KMS-11 (cell line): ENCODE results near the gene PCDH15.

Experiments used
- H2AFZ ChIP-seq: fragments of 200-600 bp; sonication (generic); 2 replicates; pipeline ENCODE4 v1.6.1; 2016; ENCODE audit warnings: antibody characterized with exemption, mixed run types, low read depth
- H3K27ac ChIP-seq: fragments of 200-600 bp; sonication (generic); 2 replicates; pipeline ENCODE4 v1.6.1; 2016; ENCODE audit warnings: mild to moderate bottlenecking, mixed run types
- H3K27me3 ChIP-seq: fragments of 200-600 bp; sonication (generic); 2 replicates; pipeline ENCODE4 v1.6.1; 2017; ENCODE audit warnings: mild to moderate bottlenecking, low read depth, mixed run types, moderate library complexity; ENCODE audit not compliant: insufficient read depth
- H3K36me3 ChIP-seq: fragments of 200-600 bp; sonication (generic); 2 replicates; pipeline ENCODE4 v1.6.1; 2017; ENCODE audit warnings: mild to moderate bottlenecking, mixed run types; ENCODE audit not compliant: insufficient read depth
- H3K4me1 ChIP-seq: fragments of 200-600 bp; sonication (generic); 2 replicates; pipeline ENCODE4 v1.6.1; 2016; ENCODE audit warnings: mild to moderate bottlenecking, low read depth, mixed run types; ENCODE audit not compliant: poor library complexity, severe bottlenecking
- H3K4me2 ChIP-seq: fragments of 200-600 bp; sonication (generic); 2 replicates; pipeline ENCODE4 v1.7.0; 2016; ENCODE audit warnings: mild to moderate bottlenecking, mixed run types
- H3K4me3 ChIP-seq: fragments of 200-600 bp; sonication (generic); IDR thresholded peaks from 2 replicates; pipeline ENCODE4 v1.6.1; 2017; ENCODE audit warnings: low read depth, low read length, mixed read lengths; ENCODE audit not compliant: insufficient read depth
- H3K79me2 ChIP-seq: fragments of 200-600 bp; sonication (generic); 2 replicates; pipeline ENCODE4 v1.6.1; 2016; ENCODE audit warnings: low read depth, mixed run types; ENCODE audit not compliant: insufficient read depth
- H3K9ac ChIP-seq: fragments of 200-600 bp; sonication (generic); 2 replicates; pipeline ENCODE4 v1.6.1; 2016; ENCODE audit warnings: mild to moderate bottlenecking, mixed run types
- H4K20me1 ChIP-seq: fragments of 200-600 bp; sonication (generic); 2 replicates; pipeline ENCODE4 v1.6.1; 2016; ENCODE audit warnings: mild to moderate bottlenecking, mixed run types; ENCODE audit not compliant: insufficient read depth
- TF ChIP-seq, protein P1 (sequence below): fragments of 200-600 bp; sonication (generic); conservative IDR thresholded peaks from 2 replicates; pipeline ENCODE4 v1.6.1; 2017; ENCODE audit warnings: low read depth, mild to moderate bottlenecking, antibody characterized with exemption, low read length, moderate library complexity, mixed read lengths

PCDH15 gene

DNA sequence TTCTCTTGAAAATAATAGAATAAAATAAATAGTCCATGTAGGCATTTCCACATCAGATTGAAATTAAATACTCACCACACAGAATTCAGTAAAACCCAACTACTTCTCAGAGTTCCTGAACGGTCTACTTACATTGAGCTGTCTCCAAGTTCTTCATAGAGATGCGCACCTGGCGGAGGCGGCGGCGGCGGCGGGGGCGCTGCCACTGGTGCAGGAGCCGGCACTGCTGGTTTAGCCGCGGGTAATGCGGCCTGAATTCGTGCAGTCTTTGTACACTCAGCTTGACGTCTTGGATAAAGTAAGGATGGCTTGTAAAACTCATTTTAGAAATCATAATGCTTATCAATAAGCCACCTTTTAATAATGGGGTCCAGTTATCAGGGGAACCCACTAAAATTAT, 973.8 kb downstream of the PCDH15 start:
- Histone ChIP-seq H3K4me2 (no peak overlapping the region), H3K9ac (no peak overlapping the region), H3K36me3 (no peaks in the 10 kb centered on the region), H3K27ac (no peak overlapping the region), H3K79me2 (no peaks in the 10 kb centered on the region), H2AFZ (no peak overlapping the region), H4K20me1 (no peaks in the 10 kb centered on the region), H3K4me1 (no peaks in the 10 kb centered on the region), H3K27me3 (no peaks in the 10 kb centered on the region), H3K4me3 (no peak overlapping the region)
- TF ChIP-seq, protein P1, sequence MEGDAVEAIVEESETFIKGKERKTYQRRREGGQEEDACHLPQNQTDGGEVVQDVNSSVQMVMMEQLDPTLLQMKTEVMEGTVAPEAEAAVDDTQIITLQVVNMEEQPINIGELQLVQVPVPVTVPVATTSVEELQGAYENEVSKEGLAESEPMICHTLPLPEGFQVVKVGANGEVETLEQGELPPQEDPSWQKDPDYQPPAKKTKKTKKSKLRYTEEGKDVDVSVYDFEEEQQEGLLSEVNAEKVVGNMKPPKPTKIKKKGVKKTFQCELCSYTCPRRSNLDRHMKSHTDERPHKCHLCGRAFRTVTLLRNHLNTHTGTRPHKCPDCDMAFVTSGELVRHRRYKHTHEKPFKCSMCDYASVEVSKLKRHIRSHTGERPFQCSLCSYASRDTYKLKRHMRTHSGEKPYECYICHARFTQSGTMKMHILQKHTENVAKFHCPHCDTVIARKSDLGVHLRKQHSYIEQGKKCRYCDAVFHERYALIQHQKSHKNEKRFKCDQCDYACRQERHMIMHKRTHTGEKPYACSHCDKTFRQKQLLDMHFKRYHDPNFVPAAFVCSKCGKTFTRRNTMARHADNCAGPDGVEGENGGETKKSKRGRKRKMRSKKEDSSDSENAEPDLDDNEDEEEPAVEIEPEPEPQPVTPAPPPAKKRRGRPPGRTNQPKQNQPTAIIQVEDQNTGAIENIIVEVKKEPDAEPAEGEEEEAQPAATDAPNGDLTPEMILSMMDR, result no peak

DNA sequence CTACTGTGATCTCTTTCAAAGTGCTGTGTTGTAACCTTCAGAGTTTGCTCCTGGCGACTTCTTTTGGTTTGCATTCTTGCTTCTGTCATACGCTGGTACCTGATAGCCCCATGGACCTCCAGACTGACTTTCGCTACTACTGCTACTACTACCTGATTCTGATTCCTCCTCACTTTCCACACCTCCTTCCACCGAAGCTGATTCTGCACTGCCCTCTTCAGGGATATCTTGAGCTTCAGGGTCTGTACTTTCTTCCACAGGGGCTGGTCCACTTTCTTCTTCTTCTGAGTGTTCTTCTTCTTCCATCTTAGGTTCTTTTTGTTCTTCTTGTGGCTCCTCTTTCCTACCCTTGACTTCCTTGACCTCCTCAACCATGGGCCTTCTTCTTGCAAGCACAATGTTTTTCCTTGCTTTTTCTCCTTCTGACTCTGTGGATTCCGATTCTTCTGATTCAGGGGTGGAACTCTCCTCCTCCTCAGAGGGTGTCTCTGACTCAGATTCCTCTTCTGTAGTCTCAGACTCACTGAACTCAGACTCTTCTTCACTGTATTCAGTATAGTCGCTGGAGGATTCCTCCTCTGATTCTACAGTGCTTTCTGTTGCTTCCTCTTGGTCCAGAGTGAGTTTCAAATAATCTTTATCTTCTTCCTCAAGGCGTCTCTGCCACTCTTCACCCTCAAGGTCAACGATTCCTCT, 992.2 kb downstream of the PCDH15 start:
- Histone ChIP-seq H3K79me2 (no peaks in the 10 kb centered on the region), H3K27ac (no peak overlapping the region), H3K4me1 (no peaks in the 10 kb centered on the region), H2AFZ (no peak overlapping the region), H3K36me3 (no peaks in the 10 kb centered on the region), H3K9ac (no peak overlapping the region), H3K4me3 (no peak overlapping the region), H3K4me2 (no peak overlapping the region), H4K20me1 (no peaks in the 10 kb centered on the region), H3K27me3 (no peaks in the 10 kb centered on the region)
- TF ChIP-seq, protein P1, result no peak

DNA sequence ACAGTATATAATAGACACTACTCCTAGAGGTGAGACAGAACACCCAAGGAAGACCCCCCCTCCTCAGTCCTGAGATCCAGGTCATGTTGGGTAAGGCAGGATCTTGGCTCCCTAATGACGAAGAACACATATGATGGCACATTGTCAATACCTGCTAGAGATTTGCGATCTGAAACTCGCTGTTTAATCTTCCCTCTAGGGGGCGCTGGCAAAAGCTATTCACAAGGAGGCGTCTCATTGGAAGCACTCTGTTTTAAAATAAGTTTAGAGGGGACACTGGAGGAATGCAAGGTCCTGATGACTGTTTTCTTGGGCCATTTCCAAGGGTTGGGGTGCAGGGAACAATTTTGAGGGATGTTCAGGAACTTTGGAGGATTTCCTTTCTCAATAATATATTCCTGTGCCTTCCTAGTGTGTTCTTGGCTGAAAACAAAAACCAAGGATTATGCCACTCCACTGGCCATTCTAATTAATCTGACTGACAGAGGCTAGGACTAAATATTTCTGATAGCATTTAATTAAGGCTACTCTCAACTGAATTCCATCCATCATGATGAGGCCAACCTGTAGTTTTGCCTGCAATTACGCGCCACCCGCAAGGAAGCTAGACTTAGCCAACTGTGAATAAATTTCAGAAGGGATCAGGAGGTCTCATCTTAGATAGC, 1014.7 kb downstream of the PCDH15 start:
- H3K9ac ChIP-seq, result no peak overlapping the region
- H3K27me3 ChIP-seq, result no peaks in the 10 kb centered on the region

DNA sequence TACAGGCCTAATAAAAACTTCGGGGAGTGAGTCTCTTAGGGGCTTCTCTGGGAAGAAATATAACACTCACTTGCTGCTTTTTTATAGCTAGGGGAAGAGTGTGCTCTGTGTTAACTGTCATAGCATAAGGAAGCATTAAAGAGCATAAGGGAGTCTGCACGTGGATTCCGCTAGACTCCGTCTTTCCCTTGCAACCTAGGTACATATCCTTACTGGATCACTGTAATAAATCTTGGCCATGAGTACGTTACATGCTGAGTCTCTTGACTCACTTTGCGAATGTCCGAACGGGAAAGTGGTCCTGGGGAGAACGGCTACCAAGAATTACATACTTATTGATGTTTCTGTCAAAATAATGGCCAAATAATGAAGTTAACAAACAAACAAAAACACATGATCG, 1029.3 kb downstream of the PCDH15 start:
- Histone ChIP-seq H3K79me2 (no peaks in the 10 kb centered on the region), H3K36me3 (no peaks in the 10 kb centered on the region), H2AFZ (no peak overlapping the region), H3K27ac (no peak overlapping the region), H3K27me3 (no peaks in the 10 kb centered on the region), H3K4me3 (no peak overlapping the region), H3K4me1 (no peaks in the 10 kb centered on the region), H4K20me1 (no peaks in the 10 kb centered on the region), H3K9ac (no peak overlapping the region), H3K4me2 (no peak overlapping the region)
- TF ChIP-seq, protein P1, result no peak

More for the DNA sequence above, 1014.7 kb downstream of the PCDH15 start:
- H3K27ac ChIP-seq, result no peak overlapping the region
- no peak overlapping the region for H2AFZ ChIP-seq
- H3K79me2 ChIP-seq, result no peaks in the 10 kb centered on the region
- no peak overlapping the region for H3K4me3 ChIP-seq
- H3K36me3 ChIP-seq, result no peaks in the 10 kb centered on the region
- H3K4me1 ChIP-seq, result peaks cover 5% of the 10 kb centered on the region
- TF ChIP-seq, protein P1, result peak; percentile 43; the same call in 1 of the 2 replicates
- no peaks in the 10 kb centered on the region for H4K20me1 ChIP-seq
- H3K4me2 ChIP-seq, result no peak overlapping the region
